NAMALWA (cell line): Measurements from ENCODE around the gene VEGFA.
A peak's percentile ranks its signal among the peaks of the same experiment; 100 is the strongest.
"Not testable (repeated sequence)": the region's sequence is repeated elsewhere in the genome, so short reads cannot be mapped to it uniquely, and the experiment has no call there.

ENCODE experiments used
- DNase-seq: peaks from one replicate; pipeline ENCODE4 v3.0.0-alpha.2; 2015; ENCODE audit warnings: low spot score

VEGFA gene

GRCh38 chr6:43803783-43804549 is 34.0 kb downstream of the VEGFA start:
- no peak for DNase-seq

GRCh38 chr6:43804550-43805223 is 34.7 kb downstream of the VEGFA start:
- no peak for DNase-seq

GRCh38 chr6:43805699-43806042 is 35.7 kb downstream of the VEGFA start:
- no peak for DNase-seq

DNA sequence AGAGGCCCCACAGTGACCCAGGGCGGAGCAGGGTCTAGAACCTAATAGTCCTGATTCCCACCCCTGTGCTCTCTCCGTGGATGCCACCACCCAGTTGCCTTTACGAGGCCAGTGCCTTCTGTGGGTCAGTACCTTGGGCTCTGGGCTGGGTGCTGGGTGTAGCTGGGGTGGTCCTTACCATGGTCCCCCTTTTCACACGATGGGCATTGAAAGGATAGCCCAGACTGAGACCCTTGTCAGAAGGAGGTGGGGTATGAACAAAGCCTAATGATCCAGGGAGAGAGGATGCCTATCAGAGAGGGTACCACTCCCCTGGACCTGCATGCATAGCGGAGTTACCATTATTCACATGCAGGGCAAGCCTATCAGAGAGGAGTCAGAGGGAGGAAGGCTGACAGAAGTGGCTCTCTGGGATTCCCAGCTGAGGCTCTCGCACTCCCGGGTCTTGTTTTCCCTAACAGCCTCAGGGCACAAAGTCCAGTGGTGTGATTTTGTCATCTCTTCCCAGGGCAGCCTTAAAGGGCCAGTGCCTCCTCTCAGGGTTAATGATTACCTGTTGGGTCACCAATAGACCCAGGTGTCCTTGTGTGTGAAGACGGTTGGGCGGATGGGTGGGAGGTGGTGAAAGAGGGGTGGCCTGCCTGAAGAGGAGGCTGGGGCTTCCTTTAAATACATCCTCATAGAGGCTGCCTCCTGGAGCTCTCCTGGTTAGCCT is 36.2 kb downstream of the VEGFA start:
- no peak for DNase-seq

- DNase-seq, result no peak
These were observed 36.8 kb downstream of the VEGFA start for GRCh38 chr6:43806758-43807227.

DNA sequence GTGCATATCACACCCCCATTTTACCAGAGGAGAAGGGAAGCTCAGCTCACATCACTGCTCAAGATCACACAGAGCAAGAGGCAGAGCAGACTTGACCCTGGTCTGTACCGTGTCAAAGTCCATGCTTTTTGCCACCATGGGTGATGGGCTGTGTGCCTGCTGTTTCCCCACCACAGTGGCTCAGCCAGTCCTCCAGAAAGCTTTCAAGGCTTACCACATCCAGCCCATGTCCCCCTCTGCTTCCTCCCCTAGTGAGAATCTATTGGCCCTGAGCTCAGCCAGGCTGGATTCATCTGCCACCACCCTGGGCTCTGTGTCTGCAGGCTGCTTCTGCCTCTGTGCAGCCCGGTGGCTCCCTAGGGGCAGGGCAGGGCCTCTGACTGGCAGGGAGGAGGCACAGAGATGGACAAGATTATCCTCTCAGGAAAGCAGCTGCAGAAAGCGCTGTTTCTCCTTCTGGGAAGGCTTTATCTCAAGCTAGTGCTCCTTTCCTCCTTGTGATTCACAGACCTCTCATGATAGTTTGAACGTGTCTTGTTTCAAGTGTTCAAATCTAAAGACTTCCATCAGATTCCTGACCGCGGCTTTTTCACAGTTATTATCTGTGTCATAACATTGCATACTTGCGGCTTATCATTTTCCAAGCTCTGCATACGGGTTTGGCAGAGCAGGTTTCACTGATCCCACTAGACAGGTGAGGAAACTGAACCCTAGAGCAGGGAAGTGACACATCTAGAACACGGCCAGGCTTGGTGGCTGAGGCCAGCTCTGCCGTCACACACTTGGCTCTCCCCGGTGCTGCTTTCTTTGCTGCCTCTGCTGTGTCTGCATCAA is 37.4 kb downstream of the VEGFA start:
- no peak for DNase-seq

DNA sequence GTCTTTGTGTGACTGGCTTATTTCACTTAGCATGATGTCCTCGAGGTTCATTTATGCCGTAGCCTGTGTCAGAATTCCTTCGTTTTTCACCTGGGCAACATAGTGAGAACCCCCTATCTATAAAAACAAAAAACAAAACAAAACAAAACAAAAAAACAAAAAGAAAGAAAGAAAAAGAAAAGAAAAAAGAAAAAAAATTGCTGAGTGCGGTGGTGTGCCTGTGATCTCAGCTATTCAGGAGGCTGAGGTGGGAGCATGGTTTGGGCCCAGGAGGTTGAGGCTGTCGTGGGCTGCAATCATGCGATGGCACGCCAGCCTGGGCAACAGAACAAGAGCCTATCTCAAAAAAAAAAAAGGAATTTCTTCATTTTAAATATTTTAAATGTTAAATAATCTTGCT is 38.4 kb downstream of the VEGFA start:
- DNase-seq, result no peak

- DNase-seq, result no peak
These were observed 39.6 kb downstream of the VEGFA start for GRCh38 chr6:43809417-43810305.

- DNase-seq, result no peak
These were observed 41.1 kb downstream of the VEGFA start for GRCh38 chr6:43810965-43811732.

- no peak for DNase-seq
These were observed 41.7 kb downstream of the VEGFA start for GRCh38 chr6:43811733-43812099.

DNA sequence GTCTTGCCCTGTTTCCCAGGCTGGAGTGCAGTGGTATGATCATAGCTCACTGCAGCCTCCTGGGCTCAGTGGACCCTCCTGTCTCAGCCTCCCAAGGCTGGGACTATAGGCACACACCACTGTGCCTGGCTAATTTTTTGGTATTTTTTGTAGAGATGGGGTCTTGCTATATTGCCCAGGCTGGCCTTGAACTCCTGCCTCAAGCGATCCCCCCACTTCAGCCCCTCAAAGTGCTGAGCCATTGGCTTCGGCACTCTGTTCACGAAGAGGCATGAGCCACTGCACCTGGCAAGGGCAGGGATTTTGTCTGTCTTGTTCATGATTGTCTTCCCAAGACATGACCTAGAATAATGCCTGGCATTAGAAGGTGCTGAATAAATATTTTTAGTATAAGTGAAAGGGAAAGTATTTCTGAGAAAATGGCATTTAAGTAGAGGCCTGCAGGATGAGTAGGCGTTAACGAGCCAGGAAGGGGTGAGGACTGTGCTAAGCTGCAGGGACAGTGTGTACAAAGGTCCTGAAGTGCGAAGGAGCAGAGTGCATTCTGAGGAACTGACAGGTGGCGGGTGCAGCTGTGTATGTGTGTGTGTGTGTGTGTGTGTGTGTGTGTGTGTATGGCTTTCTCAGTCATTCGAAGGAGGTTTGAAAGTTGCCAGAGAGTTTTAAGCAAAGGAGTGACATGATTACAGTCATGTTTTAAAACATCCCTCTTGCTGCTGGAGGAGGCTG is 43.0 kb downstream of the VEGFA start:
- peak; percentile 36 for DNase-seq

DNA sequence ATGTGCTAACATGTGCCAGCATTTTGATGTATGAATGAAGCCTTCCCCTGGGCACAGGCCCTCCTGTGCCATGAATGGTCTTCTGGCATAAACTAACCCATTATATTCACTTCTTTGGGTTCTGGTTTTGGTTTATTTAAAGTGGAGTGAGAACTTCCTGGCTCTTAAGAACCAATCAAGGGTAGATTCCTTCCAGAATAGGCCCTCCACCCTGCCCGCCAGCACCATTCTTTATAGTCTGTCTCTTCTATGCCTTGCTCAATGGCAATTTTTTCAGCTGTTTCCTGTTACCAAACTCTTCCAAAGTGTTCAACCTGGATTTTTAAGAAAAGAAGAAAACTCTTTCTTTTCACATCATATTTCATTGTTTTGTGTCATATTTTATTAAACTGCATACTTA is 44.1 kb downstream of the VEGFA start:
- DNase-seq, result no peak

GRCh38 chr6:43814865-43815264 is 44.9 kb downstream of the VEGFA start:
- no peak for DNase-seq

GRCh38 chr6:43817192-43817591 is 47.2 kb downstream of the VEGFA start:
- peak; percentile 69 for DNase-seq

- DNase-seq, result not testable (repeated sequence)
These were observed 49.0 kb downstream of the VEGFA start for GRCh38 chr6:43818973-43819372.

DNA sequence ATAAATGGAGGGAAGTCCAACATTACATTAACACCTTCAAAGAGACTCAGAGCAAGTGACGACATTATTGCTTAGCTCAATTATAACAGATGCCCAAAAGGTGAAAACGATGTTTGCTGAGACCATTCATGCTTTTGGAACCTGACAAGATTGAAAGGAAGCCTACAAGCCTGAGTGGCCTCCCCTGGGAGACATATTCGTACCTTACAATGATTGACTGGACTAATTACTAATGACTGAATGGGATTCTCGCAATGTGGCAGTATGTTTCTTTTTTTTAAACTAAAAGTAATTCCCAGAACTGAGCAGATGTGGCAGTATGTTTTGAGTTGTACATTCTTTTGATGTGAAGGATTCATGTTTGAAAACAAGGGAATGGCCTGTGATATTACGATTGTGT is 49.9 kb downstream of the VEGFA start:
- no peak for DNase-seq

DNA sequence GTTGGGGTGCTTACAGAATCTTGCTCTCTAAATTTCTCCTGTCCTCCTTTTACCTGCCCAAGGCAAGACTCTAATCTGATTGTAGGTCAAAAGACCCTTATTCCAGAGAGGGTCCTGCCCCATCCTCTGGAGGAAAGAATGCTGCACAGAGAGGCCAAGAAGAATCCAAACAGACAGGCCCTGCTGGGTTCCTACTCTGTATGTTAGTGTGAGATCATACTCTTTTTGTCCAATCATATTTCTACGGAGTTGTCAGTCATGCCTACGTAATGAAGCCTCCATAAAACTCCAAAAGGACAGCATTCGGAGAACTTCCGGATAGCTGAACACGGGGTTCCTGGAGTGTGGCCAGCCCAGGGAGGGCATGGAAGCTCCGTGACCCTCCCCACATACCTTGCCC is 50.5 kb downstream of the VEGFA start:
- DNase-seq, result no peak

- no peak for DNase-seq
These were observed 51.3 kb downstream of the VEGFA start for GRCh38 chr6:43821101-43821886.

DNA sequence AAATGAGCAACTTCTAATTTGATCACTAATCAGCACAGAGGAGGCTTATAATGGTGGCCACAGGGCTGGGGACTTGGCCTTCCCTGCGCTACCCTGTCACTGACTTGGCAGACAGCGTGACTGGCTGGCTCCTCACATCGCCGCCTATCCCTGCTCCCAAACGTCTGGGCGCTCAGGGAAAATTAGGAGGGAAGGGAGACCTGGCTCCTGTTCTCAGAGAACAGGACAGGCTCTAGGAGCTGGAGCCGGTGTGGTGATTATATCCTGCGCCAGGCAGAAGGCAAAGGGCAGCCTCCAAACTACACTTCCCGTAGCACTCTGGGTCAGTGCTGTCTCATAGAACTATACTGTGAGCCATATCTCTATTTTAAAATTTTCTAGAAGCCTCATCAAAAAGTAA is 53.4 kb downstream of the VEGFA start:
- DNase-seq, result no peak
